GM19438 (cell line): ENCODE results near the gene NSMF.

Source experiments
- ATAC-seq: cut with Tn5 transposase; IDR thresholded peaks from one replicate; pipeline ENCODE4 v1.9.1; 2021; ENCODE audit warnings: low read depth; ENCODE audit not compliant: unreplicated experiment

The NSMF gene

DNA sequence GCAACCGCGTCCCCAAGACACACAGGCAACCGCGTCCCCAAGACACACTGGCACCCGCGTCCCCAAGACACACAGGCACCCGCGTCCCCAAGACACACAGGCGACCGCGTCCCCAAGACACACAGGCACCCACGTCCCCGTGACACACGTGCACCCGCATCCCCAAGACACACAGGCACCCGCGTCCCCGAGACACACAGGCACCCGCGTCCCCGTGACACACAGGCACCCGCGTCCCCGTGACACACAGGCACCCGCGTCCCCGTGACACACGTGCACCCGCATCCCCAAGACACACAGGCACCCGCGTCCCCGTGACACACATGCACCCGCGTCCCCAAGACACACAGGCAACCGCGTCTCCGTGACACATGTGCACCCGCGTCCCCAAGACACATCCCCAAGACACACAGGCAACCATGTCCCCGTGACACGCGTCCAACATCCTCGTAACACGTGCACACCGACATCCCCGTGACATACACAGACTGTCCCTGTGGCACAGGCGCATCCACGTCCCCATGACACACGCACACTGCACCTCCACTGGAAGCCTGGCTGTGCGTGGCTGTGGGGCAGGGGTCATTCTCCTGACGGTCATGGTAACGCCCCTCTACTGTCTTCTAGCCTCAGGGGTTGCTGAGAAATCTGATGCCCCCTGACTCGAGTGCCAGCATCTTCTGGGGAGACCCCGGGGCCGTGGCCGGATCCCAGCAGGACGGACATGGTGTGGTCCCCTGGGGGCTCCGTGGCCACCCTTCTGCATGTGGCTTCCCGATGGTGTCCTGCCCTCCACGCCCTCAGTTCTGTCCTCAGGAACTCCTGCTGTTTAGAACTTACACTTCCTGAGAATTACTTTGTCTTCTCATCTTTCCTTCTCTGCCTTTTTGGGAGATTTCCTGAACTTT lies 60.3 kb downstream of the NSMF start:
- ATAC-seq, result no peak

- no peak for ATAC-seq
Measured at GRCh38 chr9:137397675-137398423, 61.3 kb downstream of the NSMF start.
